GM19324 (cell line): ENCODE measurements around the gene FAM89B.
A peak's percentile ranks its signal among the peaks of the same experiment; 100 is the strongest.

Source experiments
- ATAC-seq: cut with Tn5 transposase; IDR thresholded peaks from one replicate; pipeline ENCODE4 v1.9.1; 2021; ENCODE audit warnings: mild to moderate bottlenecking, moderate library complexity; ENCODE audit not compliant: unreplicated experiment, low FRiP score

FAM89B gene

GRCh38 chr11:65586676-65587075 is 14.3 kb downstream of the FAM89B start:
- no peak for ATAC-seq

- peak; percentile 72 for ATAC-seq
Measured at GRCh38 chr11:65588199-65589054, 16.1 kb downstream of the FAM89B start.

GRCh38 chr11:65589444-65590239 is 17.3 kb downstream of the FAM89B start:
- no peak for ATAC-seq

- no peak for ATAC-seq
Measured at GRCh38 chr11:65590240-65590738, 18.0 kb downstream of the FAM89B start.

- no peak for ATAC-seq
Measured at GRCh38 chr11:65591939-65592857, 19.9 kb downstream of the FAM89B start.

DNA sequence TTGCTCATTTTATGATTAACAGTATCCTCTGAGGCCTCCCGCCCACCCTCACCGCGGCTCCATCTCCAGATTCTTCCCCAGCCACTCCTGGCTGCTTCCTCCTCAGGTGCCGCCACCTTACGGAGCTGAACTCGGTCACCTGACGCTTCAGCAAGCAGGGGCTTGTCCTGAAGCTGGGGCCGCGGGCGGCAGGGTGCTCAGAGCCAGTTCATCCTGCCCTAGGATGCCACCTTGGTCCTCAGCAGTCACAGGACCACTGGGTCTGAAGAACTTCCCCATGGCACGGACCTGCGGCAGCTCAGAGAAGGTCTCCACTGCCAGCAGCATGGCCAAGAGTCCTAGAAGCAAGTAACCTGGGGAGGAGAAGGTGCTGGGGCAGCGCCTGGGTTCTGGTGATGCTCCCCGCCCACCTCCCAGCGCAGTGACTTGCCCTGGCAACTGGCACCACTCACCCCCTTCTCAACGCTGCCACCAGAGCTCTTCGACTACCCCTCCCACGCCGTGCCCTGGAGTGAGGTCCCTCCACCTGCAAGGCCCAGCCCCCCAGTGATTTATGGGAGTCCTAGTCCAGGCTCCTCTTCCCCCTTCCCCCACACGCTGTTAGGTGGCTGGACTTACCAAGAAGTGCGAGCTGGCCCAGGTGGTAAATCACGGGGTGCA is 20.6 kb downstream of the FAM89B start:
- ATAC-seq: no peak

DNA sequence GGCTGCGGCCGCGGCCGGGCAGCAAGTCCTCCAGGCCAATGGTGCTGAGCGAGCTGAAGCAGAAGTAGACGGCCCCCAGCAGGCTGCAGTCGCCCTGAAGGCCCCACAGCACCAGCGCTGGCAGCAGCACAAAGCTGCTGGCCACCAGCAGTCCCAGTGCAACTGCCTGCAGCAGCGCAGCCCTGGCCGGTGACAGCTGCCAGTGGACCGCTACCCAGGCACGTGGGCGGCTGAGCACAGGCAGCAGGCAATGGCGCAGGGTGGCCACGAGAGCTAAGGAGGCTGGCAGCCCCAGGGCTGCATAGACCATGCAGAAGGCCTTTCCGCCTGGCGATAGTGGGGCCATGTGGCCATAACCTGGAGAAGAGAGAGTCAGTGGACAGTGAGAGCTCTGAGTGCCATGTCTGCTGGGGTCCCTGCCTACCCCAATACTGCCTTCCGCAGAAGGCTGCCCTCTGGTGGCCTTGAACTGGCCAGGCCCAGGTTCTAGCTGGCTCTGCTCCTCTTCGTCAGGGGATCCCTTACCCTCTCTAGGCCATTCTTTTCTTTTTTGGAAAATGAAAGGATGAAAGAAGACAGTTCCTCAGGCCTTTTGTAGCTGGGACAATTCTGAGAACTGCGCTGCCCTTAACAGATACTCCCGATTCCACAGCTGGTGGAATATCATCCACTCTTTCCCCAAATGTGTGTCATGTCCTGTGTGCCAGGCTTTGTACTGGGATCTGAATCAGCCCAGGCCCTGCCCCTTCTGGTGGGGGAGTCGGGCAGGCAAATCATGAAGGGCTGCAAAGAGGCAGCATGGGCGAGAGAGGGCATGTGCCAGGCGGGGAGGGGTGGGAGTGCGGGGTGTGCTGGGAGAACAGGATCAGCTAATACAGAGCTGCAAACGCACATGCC is 21.4 kb downstream of the FAM89B start:
- ATAC-seq: no peak

- no peak for ATAC-seq
Measured at GRCh38 chr11:65595131-65595530, 22.8 kb downstream of the FAM89B start.

DNA sequence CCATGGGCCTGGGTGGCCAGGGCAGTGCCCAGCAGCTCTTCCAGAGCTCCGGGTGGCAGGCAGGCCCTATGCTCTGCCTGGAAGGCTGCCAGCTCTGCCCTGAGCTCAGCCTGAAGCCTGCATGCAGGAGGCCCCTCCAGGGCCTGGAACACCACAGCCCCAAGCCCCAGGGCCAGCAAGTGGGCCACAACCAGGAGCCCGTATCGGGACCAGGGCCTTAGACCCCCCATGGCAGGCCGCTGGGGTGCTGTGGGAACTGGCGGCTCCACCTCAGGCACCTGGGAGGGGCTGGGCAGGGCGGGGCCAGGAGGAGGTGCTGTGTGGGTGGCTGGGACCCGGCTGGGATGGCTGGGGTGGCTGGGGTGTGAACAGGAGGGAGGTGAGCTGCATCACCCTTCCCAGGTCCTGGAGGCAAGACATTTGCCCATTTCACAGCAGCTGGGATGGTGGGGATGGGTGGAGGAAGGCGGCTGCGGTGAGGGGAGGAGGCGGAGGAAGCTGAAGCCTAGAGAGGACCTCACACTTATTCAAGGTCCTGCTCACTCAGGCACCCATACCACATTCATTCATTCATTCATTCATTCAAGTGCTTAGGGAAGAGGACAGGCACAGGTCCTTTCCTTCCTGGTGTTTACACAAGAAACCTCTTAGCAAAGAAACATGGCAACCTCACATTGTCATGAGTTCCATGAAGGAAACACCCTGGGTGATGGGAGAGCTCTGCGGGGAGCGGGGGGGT is 23.4 kb downstream of the FAM89B start, which contains the start of gene KCNK7:
Gene KCNK7, minus strand, starts transcription at position 258 of the 739 bp plus-strand sequence. Its CDS starts 28 bp downstream, at position 230.
- ATAC-seq: no peak

- no peak for ATAC-seq
Measured at GRCh38 chr11:65596520-65596919, 24.2 kb downstream of the FAM89B start.

DNA sequence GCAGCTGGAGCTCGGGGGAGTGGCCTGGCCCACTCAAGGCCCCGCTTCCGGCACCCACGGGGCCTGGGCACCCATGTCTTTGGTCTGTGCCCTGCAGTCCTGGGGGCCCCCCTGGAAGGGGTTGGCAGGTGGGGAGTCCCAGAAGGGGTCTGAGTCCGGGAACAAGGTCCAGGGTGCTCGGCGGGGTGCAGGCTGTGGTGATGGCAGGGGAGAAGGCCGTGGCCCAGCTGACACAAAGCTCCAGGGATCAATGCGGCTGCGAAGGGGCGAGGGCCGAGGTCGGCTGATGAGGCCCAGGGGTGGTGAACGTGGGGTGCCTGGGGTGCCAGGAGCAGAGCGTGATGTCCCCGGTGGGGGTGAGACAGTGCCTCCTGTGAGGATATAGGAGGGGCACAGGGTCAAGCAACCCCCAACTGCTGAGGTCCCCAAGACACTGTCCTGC is 25.9 kb downstream of the FAM89B start:
- ATAC-seq: no peak

DNA sequence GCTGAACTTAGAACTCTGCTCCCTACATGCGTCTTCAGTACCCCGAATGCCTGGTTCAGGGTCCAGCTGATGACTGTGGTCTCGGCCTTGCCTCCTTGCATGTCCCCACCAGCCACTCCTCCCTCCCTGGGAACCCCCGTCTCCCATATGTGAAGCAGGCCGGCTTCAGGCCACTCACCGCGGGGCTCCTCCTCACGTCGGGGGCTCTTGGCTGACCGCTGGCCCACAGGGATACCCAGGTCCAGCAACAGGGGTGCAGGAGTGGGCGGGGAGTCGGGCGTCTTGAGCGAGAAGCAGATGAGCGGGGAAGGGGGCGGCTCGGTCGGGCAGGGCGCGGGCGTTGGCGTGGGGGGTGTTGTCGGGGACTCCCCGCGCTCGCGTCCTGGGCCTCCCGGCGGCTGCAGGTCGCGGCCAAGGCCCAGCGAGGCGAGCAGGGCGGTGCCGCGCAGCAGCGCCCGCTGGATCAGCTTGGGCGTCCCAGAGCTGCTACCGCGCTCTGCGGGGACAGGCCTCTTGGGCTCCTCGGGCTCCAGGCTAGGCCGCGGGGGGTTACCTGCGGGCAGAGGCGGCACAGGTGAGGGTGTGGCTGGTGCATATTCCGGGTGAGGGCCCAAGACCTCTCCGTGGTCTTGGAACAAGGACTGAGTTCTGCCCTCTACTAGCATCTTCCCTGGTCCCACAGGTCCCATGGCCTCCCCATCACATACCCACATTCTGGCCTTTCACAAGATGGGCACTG is 27.0 kb downstream of the FAM89B start:
- no peak for ATAC-seq

GRCh38 chr11:65599955-65600246 is 27.6 kb downstream of the FAM89B start:
- no peak for ATAC-seq

DNA sequence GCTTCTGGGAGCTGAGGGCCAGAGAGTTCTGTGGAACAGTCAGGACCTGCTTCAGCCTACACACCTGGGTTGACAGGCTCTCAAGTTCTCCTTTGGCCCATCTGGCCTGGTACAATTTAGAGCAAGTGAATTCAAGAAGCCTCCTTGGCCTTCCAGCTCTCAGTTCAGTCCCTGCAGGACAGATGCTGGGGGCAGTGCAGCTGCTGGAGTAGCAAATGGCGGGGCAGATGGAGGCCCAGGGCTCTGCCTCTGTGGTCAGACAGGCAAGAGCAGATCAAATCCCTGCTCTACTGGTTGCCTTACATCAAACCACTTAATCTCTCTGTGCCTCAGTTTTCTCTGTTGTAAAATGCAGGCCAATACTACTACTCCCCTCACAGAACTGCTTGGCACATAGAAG is 31.9 kb downstream of the FAM89B start:
- ATAC-seq: no peak

DNA sequence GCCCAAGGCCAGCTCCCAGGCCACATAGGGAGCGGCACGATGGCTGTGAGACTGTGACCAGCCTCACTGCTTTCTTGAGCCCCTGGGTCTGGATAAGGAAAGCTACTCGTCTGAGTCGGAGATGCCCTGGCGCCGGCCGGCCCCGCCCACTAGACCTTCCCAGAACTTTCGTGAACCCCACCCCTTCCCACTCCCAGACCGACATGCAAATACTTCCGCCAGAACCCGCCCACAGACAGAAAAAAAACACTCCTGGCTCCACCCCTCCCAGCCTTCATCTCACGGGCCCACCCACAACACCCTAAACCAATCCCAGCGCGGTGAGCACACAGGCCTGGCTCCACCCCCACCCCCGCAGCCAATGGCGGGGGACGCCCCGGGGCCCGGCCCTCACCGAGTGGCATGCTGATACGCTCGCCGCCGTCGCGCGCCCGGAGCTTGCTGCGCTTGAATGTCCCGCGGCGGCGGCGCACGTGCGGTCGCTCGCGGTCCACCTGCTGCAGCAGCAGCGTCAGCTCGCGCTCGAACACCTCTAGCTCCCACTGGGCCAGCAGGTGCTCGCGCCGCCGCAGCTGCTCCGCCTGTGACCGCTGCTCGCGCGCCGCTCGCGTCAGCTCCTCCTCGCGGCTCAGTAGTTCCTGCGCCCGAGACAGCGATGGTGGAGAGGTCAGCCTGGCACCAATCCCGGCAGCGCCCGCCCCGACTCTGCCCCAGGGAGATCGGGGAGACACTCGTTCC is 34.7 kb downstream of the FAM89B start:
- ATAC-seq: no peak

DNA sequence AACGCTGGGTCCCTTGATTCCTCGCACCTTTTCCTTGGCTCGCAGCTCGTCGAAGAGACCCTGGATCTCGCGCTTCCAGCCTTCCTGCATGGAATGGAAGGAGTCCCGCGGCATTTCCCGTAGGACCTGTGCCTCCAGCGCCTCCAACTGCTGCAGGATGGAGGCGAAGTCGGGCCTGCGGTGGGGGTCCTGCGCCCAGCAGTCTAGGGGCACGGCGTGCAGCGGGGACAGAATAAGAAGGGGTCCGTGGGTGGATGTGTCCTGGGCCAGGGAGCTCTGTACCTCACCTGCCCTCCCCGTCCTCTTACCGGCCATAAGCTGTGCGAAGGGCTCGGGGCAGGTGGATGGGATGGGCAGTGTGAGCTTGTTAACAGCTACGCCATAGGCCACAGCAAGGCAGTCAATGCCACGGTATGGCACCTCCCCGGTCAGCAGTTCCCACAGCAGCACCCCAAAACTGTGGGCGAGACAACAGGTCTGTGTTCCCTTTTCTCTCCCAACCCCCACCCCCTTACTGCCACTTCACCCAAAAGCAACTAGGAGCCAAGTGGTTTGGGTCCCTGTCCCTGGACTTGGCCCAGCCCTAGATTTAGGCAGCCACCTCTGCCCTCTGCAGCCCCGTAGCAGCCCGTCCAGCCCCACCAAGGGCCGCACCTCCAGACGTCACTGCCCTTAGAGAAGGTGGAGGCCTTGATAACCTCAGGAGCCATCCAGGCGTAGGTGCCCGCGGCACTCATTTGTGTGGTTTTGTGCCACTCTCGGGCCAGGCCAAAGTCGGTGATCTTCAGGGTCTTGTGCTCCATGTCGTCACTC is 35.5 kb downstream of the FAM89B start:
- ATAC-seq: no peak
